Measurements from ENCODE around the gene TIMM8B.
"Not testable (repeated sequence)": the region's sequence is repeated elsewhere in the genome, so short reads cannot be mapped to it uniquely, and the experiment has no call there.

Gene TIMM8B

DNA sequence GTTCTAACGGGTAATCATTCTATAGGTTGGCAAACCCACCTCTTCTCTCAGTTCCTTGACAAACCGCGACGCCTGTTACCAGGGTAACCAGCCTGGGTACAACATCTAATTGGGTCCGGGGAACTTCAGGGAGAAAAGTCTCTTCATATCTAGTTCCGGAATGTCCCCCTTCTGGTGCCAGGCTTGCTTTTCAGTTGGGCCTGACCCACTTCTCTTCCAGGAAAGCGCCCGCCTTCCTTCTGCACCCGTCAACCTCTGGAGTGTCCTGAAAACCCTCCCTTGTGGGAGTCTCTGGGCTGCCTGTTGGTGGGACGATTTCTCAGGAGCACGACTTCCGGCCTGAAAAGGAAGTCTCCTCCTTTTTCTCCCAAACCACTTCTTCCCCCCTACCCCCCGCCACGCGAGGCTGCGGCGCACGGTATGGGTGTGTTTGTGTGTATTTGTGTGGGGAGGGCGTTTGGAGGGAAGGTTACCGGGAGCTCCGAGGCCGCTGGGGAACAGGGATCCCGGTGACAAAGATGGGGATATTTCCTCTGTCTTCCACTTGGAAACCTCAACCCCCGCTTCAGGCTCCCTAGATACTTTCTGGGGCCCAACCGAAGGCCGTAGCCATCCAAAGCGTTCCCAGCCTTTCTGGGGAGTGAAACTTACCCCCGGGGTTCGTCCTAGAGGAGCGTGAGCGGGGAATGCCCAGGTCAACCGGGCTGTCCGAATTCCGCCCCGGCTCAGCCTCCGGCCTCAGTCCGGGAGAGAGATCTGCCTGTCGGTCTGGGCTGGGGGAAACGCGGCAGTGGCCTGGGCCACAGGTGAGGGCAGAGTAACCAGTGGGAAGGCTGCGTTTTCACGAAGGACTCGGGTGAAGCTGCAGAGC, 12.4 kb downstream of the TIMM8B start, which contains the start of the genes NKAPD1 and PIH1D2:
Gene NKAPD1 (plus strand): TSS at position 359 of the 871 bp plus-strand sequence. CDS start 1,276 bp downstream, outside the sequence.
Gene PIH1D2 (minus strand): TSS at position 77 of the 871 bp plus-strand sequence. CDS start 843 bp downstream, outside the sequence.
- peak; percentile 89 to 96 for DNase-seq

DNA sequence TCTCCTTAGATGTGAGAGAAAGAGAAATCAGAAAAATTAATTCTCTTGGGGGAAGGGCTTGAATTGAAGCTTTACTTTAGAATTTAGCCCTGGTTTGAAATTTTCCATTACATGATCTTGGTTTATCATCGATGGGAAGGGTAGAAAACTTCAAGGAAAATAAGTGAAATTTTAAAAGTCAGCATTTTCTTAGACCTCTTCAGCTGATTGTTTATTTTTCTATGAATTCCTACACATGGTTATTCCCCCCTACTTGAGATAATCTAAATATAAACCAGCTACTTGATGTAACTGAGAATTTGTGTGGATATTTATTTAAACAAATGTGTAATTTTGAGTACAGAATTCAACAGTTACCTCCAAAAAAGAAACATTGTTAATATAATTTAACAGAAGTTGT, 23.6 kb downstream of the TIMM8B start:
- no peak for DNase-seq

- no peak for DNase-seq
These were observed 28.5 kb downstream of the TIMM8B start for GRCh38 chr11:112058103-112058502.

- DNase-seq = no peak
These were observed 29.4 kb downstream of the TIMM8B start for GRCh38 chr11:112057170-112057569.

- DNase-seq = no peak
These were observed 34.8 kb downstream of the TIMM8B start for GRCh38 chr11:112051768-112052167.

DNA sequence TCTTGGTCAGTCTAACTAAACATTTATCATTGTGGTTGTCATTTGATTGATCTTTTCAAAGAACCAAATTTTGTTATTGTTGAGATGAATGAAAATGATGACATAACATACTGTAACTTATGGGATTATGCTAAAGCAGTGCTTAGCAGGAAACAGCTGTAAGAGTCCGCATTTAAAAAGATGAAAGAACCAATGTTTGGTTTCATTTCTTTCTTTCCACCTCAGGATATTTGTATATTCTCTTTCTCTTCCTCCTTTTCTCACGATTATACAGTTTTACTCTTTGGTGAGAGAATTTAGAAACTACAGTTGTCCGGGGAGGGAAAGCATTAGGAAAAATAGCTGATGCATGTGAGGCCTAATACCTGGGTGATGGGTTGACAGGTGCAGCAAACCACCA, 35.8 kb downstream of the TIMM8B start:
- DNase-seq = no peak

- no peak for DNase-seq
These were observed 36.8 kb downstream of the TIMM8B start for GRCh38 chr11:112049777-112050176.

- DNase-seq = not testable (repeated sequence)
These were observed 38.3 kb downstream of the TIMM8B start for GRCh38 chr11:112048256-112048655.

- DNase-seq = not testable (repeated sequence)
These were observed 39.9 kb downstream of the TIMM8B start for GRCh38 chr11:112046647-112047046.

DNA sequence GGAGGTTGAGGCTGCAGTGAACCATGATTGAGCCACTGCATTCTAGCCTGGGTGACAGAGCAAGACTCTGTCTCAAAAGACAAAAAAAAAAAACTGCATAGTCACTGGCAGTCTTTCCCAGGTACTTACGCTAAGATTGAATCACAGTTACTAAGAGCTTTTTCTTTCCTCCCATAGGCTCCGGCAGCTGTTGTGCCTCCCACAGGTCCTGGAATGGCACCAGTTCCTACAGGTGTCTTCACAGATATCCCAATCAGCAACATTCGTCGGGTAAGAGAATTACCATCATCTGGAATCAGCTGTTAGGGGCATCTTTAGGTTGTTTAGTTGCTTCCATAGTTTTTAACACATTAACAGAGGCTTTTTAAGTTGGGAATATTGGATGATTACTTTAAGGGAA, 41.6 kb downstream of the TIMM8B start:
- DNase-seq = no peak

GRCh38 chr11:112042961-112043304, 43.6 kb downstream of the TIMM8B start:
- DNase-seq = no peak

GRCh38 chr11:112042161-112042960, 44.2 kb downstream of the TIMM8B start:
- DNase-seq = peak; percentile 71 to 72

- no peak for DNase-seq
These were observed 49.0 kb downstream of the TIMM8B start for GRCh38 chr11:112037527-112037926.

All from Kasumi-1 (cell line).